ENCODE results near the gene ZIC1.
A peak's percentile ranks its signal among the peaks of the same experiment; 100 is the strongest.

Gene ZIC1

DNA sequence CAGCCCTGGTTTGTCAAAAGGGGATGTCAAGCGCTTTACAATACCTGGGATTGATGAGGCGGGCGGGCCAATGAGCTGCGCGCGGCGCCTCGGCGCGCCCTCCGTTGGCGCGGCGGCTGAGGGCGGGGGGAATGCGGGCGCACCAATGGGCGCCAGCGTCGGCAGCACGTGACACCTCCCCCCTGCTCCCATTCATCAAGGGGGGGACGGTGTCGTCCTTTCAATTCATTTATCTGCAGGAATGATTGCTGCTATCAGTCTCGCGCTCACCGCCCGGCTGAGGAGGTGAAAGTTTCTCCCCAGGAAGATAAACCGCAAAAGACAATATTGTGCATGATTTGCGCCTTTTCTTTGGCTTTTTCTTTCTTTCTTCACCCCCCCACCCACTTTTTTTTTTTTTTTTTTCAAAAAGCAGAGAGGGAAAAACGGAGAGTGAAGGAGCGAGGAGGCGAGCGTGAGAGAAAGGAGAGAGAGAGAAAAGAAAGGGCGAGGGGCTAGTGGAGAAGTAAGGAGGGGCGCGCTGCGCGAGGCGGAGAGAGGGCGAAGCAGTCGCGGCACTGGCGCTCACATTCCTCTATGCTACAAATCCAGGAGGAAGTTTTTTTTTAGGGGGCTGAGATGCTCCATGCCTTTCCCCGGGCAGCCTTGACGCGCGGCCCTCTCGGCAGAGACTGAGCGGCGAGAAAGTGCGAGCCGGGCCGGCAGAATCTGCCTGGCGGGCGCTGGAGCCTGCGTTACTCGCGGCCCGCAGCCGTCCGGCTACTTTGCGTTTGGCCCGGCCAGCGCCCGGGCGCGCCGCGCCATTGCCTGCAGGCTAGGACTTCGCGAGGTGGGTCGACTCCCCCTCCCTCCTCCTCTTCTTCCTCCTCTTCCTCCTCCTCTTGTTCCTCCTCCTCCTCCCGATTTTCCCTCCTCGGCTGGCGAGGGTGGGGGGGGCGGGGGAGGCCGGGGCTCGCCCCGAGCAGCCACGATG, at the start of gene ZIC1:
ZIC1 (plus strand) TSS at position 223 of the 973 bp plus-strand sequence; CDS start at position 971, 748 bp downstream.
- H3K4me3 Mint-ChIP-seq, result peak within 1 kb of the TSS; percentile 93 to 97 (median 94)
- peaks cover 97% of the 10 kb centered on the region for H3K27me3 Mint-ChIP-seq (ENCODE audit: low read depth)
- H3K4me1 Mint-ChIP-seq, result peaks cover 32% of the 10 kb centered on the region
- H3K36me3 Mint-ChIP-seq (ENCODE audit: low read depth), result peaks cover 29% of the 10 kb centered on the region
- peak within 1 kb of the TSS; percentile 96 to 98 (median 98) for H3K27ac Mint-ChIP-seq
- H3K9me3 Mint-ChIP-seq, result no peaks in the 10 kb centered on the region
- TF ChIP-seq, protein P1, sequence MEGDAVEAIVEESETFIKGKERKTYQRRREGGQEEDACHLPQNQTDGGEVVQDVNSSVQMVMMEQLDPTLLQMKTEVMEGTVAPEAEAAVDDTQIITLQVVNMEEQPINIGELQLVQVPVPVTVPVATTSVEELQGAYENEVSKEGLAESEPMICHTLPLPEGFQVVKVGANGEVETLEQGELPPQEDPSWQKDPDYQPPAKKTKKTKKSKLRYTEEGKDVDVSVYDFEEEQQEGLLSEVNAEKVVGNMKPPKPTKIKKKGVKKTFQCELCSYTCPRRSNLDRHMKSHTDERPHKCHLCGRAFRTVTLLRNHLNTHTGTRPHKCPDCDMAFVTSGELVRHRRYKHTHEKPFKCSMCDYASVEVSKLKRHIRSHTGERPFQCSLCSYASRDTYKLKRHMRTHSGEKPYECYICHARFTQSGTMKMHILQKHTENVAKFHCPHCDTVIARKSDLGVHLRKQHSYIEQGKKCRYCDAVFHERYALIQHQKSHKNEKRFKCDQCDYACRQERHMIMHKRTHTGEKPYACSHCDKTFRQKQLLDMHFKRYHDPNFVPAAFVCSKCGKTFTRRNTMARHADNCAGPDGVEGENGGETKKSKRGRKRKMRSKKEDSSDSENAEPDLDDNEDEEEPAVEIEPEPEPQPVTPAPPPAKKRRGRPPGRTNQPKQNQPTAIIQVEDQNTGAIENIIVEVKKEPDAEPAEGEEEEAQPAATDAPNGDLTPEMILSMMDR (IDR thresholded peaks at IDR 0.05; ENCODE audit: unreplicated experiment in 3 of 3), result no peak

DNA sequence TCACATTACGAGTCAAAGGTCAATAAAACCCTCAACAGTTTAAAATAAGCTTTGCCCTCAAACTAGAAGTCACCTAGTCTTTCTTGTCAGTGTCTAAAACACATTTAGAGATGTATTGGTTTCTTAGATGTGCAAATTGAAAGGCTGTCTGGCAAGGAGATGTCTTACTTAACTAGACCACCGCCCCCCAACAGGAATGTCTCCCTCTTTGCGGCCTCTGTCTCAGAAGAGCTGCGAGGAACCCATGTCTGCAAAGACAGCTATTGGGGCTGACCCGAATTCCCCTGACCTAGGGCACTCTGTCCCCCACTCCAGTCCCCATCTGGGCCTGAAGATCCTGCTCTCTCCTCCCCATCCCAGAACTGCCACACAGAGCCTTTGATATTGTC, 49.1 kb upstream of the ZIC1 start:
- H3K9me3 Mint-ChIP-seq, result peaks cover 5% of the 10 kb centered on the region
- H3K36me3 Mint-ChIP-seq (ENCODE audit: low read depth), result no peaks in the 10 kb centered on the region
- peaks cover 100% of the 10 kb centered on the region for H3K27me3 Mint-ChIP-seq (ENCODE audit: low read depth)
- TF ChIP-seq, protein P1 (IDR thresholded peaks at IDR 0.05; ENCODE audit: unreplicated experiment in 3 of 3), result no peak
- H3K27ac Mint-ChIP-seq, result peak overlapping the region in 2 of 3 experiments; percentile 10 to 30
- H3K4me1 Mint-ChIP-seq, result peaks cover 16% of the 10 kb centered on the region
- peak overlapping the region in 1 of 3 experiments; percentile 28 for H3K4me3 Mint-ChIP-seq

- Mint-ChIP-seq H3K27ac (peak overlapping the region in 2 of 3 experiments; percentile 15 to 49), H3K36me3 (ENCODE audit: low read depth) (no peaks in the 10 kb centered on the region), H3K27me3 (ENCODE audit: low read depth) (peaks cover 100% of the 10 kb centered on the region), H3K4me3 (peak overlapping the region; percentile 19 to 29 (median 26)), H3K4me1 (peaks cover 12% of the 10 kb centered on the region), H3K9me3 (peaks cover 5% of the 10 kb centered on the region)
- TF ChIP-seq, protein P1 (IDR thresholded peaks at IDR 0.05; ENCODE audit: unreplicated experiment in 3 of 3), result no peak
Measured at GRCh38 chr3:147360646-147361453, 48.3 kb upstream of the ZIC1 start.

GRCh38 chr3:147361454-147362420, 47.4 kb upstream of the ZIC1 start:
- H3K27ac Mint-ChIP-seq, result peak overlapping the region in 2 of 3 experiments; percentile 40 to 49
- TF ChIP-seq, protein P1 (IDR thresholded peaks at IDR 0.05; ENCODE audit: unreplicated experiment in 3 of 3), result peak; percentile 38 to 58 (median 38)
- peaks cover 98% of the 10 kb centered on the region for H3K27me3 Mint-ChIP-seq (ENCODE audit: low read depth)
- H3K4me3 Mint-ChIP-seq, result peak overlapping the region in 2 of 3 experiments; percentile 19 to 29
- H3K4me1 Mint-ChIP-seq, result peaks cover 6% of the 10 kb centered on the region
- no peaks in the 10 kb centered on the region for H3K36me3 Mint-ChIP-seq (ENCODE audit: low read depth)
- peaks cover 5% of the 10 kb centered on the region for H3K9me3 Mint-ChIP-seq

- Mint-ChIP-seq H3K9me3 (peaks cover under 1% of the 10 kb centered on the region), H3K36me3 (ENCODE audit: low read depth) (no peaks in the 10 kb centered on the region), H3K27me3 (ENCODE audit: low read depth) (peaks cover 96% of the 10 kb centered on the region), H3K27ac (no peak overlapping the region), H3K4me3 (no peak overlapping the region), H3K4me1 (peaks cover 12% of the 10 kb centered on the region)
- TF ChIP-seq, protein P1 (IDR thresholded peaks at IDR 0.05; ENCODE audit: unreplicated experiment in 3 of 3), result no peak
Measured at GRCh38 chr3:147364771-147365170, 44.4 kb upstream of the ZIC1 start.
